Right atrium auricular region (tissue), 2 donors: ENCODE measurements around the gene KTI12. TPM values are rescaled to one million over a fixed set of nuclear protein-coding genes. Genes with fewer than 3 reads are reported as not detected.
"Not testable (repeated sequence)": the region's sequence is repeated elsewhere in the genome, so short reads cannot be mapped to it uniquely, and the experiment has no call there.

Experiments used
- DNase-seq: peaks from one replicate; pipeline ENCODE4 v3.0.0-alpha.2; 2019; ENCODE audit warnings: low spot score
- H3K27ac ChIP-seq, 2 donors: fragments of 200-600 bp; sonication (generic); 1 replicate in 1 of 2; 2 replicates in 1 of 2; pipeline ENCODE4 v1.5.1; 2016 to 2019
- H3K27me3 ChIP-seq, 2 donors: fragments of 200-600 bp; sonication (generic); one replicate each; pipeline versions ENCODE4 v1.5.1 to v1.6.0; 2017 to 2019
- H3K36me3 ChIP-seq: fragments of 200-600 bp; sonication (generic); one replicate; pipeline ENCODE4 v1.5.1; 2016
- H3K4me1 ChIP-seq, 2 donors: fragments of 200-600 bp; sonication (generic); one replicate each; pipeline versions ENCODE4 v1.5.1 to v1.6.0; 2017 to 2019
- H3K4me3 ChIP-seq, 2 donors: fragments of 200-600 bp; sonication (generic); 1 replicate in 1 of 2; 2 replicates in 1 of 2; pipeline ENCODE4 v1.5.1; 2017 to 2019; ENCODE audit warnings: mild to moderate bottlenecking in 1 of 2, moderate library complexity in 1 of 2
- H3K9me3 ChIP-seq, 2 donors: fragments of 200-600 bp; sonication (generic); one replicate each; pipeline ENCODE4 v1.5.1; 2019
- total RNA-seq, 2 donors: library from RNA; depleted of rRNA; stranded (reverse); fragments of >200 nt; gene quantifications; one replicate each; pipeline ENCODE4 v1.1.0, GENCODE V29; 2016
- TF ChIP-seq, protein P1 (sequence below), 2 donors: fragments of 200-600 bp; sonication (generic); IDR thresholded peaks; one replicate each; pipeline ENCODE4 v1.5.1; 2019; ENCODE audit warnings: antibody characterized with exemption in 2 of 2

KTI12 gene
- total RNA-seq, 2 donors from 2014 or later: 3.3 to 4.7 TPM

DNA sequence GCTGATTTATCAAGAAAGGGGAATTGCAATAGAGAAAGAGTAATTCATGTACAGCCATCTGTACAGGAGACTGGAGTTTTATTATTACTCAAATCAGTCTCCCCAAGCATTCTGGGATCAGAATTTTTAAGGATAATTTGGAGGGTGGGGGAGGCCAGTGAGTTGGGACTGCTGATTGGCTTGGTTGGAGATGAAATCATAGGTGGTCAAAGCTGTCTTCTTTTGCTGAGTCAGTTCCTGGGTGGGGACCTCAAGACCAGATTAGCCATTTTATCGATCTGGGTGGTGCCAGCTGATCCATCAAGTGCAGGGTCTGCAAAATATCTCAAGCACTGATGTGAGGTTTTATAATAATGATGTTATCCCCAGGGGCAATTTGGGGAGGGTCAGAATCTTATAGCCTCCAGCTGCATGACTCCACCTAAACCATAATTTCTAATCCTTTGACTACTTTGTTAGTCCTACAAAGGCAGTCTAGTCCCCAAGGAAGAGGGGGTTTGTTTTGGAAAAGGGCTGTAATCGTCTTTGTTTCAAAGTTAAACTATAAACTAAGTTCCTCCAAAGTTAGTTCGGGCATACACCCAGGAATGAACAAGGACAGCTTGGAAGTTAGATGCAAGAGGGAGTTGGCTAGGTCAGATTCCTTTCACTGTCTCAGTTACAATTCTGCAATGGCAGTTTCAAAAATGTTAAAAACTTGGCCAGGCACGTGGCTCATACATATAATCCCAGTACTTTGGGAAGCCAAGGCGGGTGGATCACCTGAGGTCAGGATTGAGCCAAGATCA is 26.2 kb downstream of the KTI12 start:
- DNase-seq: no peak
- Histone ChIP-seq H3K36me3 (no peaks in the 10 kb centered on the region), H3K4me1 (no peaks in the 10 kb centered on the region), H3K27me3 (no peaks in the 10 kb centered on the region), H3K27ac (no peak overlapping the region), H3K4me3 (no peak overlapping the region), H3K9me3 (no peaks in the 10 kb centered on the region)
- TF ChIP-seq, protein P1, sequence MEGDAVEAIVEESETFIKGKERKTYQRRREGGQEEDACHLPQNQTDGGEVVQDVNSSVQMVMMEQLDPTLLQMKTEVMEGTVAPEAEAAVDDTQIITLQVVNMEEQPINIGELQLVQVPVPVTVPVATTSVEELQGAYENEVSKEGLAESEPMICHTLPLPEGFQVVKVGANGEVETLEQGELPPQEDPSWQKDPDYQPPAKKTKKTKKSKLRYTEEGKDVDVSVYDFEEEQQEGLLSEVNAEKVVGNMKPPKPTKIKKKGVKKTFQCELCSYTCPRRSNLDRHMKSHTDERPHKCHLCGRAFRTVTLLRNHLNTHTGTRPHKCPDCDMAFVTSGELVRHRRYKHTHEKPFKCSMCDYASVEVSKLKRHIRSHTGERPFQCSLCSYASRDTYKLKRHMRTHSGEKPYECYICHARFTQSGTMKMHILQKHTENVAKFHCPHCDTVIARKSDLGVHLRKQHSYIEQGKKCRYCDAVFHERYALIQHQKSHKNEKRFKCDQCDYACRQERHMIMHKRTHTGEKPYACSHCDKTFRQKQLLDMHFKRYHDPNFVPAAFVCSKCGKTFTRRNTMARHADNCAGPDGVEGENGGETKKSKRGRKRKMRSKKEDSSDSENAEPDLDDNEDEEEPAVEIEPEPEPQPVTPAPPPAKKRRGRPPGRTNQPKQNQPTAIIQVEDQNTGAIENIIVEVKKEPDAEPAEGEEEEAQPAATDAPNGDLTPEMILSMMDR (IDR thresholded peaks at IDR 0.05): no peak

DNA sequence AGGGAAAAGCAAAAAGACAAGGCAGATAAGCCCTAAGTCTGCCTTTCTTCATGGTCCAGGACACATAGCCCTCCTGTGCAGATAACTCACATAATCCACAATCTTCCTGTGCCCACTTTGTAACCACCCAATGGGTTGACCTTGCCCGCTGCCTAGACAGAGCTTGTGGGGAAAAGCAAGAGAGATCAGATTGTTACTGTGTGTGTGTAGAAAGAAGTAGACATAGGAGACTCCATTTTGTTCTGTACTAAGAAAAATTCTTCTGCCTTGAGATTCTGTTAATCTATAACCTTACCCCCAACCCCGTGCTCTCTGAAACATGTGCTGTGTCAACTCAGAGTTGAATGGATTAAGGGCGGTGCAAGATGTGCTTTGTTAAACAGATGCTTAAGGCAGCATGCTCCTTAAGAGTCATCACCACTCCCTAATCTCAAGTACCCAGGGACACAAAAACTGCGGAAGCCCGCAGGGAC is 27.5 kb downstream of the KTI12 start:
- H3K27ac ChIP-seq, H3K4me3 ChIP-seq, H3K9me3 ChIP-seq, H3K27me3 ChIP-seq, H3K36me3 ChIP-seq, H3K4me1 ChIP-seq, DNase-seq: not testable (repeated sequence)

DNA sequence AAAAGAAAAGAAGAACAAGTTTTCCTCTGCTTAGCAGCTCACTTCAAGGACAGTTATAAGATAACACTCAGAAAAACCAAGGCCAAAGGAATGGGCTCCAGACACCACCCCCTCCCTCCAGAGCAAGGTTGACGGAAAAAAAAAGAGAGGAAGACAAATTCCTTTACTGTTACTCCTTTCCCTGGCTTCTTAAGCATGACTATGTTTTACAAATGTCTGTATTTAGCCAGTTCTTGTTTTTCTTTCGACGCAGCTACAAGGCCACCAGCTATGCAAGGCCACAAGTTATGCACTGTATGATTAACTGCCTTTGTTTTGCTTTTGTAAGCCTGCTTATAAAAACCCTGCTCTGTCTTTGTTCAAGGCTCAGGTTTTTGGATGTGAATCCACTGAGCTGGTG is 28.1 kb downstream of the KTI12 start:
- H3K27me3 ChIP-seq, H3K27ac ChIP-seq, H3K4me1 ChIP-seq: not testable (repeated sequence)

DNA sequence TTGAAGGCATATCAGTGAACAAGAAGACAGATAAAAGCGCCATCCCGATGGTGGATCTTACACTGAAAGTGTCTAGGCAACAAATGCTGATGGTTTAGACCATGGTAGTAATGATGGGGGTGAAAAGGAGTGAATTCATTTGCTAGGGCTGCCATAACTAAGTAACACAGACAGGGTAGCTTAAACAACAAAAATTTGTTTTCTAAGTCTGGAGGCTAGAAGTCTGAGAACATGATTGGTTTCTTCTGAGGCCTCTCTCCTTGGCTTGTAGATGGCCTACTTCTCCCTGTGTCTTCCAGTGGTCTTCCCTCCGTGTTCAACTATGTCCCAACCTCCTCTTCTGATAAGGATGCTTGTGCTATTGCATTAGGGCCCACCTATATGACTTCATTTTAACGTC is 29.7 kb downstream of the KTI12 start:
- no peak for DNase-seq
- Histone ChIP-seq H3K4me3 (no peak overlapping the region), H3K27me3 (no peaks in the 10 kb centered on the region), H3K36me3 (no peaks in the 10 kb centered on the region), H3K27ac (no peak overlapping the region), H3K9me3 (no peaks in the 10 kb centered on the region), H3K4me1 (no peaks in the 10 kb centered on the region)
- TF ChIP-seq, protein P1 (IDR thresholded peaks at IDR 0.05): no peak

More for the DNA sequence above, 28.1 kb downstream of the KTI12 start:
- not testable (repeated sequence) for H3K36me3 ChIP-seq, H3K4me3 ChIP-seq, H3K9me3 ChIP-seq, DNase-seq

DNA sequence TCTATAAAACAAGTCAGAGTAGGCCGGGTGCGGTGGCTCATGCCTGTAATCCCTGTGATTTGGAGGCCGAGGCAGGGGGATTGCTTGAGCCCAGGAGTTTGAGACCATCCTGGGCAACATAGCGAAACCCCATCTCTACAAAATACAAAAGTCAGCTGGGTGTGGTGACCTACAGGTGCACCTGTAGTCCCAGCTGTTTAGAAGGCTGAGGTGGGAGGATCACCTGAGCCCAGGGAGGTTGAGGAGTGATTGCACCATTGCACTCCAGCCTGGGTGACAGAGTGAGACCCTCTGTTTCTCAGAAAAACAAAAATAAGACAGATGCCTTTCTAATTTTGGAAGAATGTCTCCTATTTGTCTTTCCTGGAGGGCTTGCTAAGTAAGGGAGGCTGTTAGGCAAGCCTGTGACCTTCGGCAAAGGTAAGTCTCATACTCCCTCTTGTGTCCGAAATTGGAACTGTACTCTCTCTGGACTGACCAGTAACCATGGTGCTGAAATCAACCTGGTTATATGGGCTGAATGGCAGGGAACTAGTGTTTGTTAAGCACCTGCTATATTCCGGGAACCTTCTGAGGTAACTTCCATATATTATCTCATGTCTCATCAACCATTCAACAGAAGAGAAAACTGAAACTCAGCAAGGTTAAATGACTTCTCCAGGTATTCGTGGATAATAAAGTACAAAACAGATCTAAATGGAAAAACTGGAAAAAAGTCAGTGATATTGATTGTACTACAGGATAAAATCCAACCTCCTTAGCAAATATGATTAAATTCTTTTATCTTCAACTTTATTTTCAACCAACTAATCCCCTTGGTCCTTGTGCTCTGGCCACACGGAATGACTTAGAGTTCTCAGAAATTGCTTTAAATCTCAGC is 31.3 kb downstream of the KTI12 start:
- no peak for DNase-seq
- TF ChIP-seq, protein P1 (IDR thresholded peaks at IDR 0.05): peak; percentile 82 to 90
- H3K9me3 ChIP-seq: no peaks in the 10 kb centered on the region
- no peaks in the 10 kb centered on the region for H3K36me3 ChIP-seq
- H3K27me3 ChIP-seq: no peaks in the 10 kb centered on the region
- no peak overlapping the region for H3K4me3 ChIP-seq
- H3K4me1 ChIP-seq: no peaks in the 10 kb centered on the region
- no peak overlapping the region for H3K27ac ChIP-seq

DNA sequence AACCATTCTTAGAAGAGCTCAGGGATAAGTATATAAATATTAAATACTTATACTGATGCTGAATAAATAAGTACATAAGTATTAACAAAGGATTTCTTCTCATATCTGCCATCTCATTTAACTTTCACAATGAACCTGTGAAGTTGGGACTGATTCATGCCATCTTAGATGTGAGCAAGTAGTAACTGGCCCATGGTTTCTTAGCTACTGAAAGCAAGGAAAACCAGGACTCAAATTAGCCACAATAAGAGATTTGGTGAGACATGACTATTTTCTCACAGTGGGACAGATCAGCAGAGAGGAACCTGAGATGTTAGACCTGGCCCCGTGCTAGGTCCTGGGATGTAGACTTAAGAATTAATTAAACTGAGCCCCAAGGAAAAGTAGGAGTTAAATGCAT is 34.9 kb downstream of the KTI12 start:
- Histone ChIP-seq H3K36me3 (no peaks in the 10 kb centered on the region), H3K27me3 (no peaks in the 10 kb centered on the region), H3K4me3 (no peak overlapping the region), H3K9me3 (no peaks in the 10 kb centered on the region), H3K27ac (no peak overlapping the region), H3K4me1 (no peaks in the 10 kb centered on the region)
- TF ChIP-seq, protein P1 (IDR thresholded peaks at IDR 0.05): no peak
- DNase-seq: no peak
